GM10266 (cell line): ENCODE results near the gene DDX52.

Experiments
- DNase-seq: peaks from one replicate; pipeline ENCODE4 v3.0.0; 2012; ENCODE audit errors: extremely low spot score
- TF ChIP-seq, protein P1 (sequence below): IDR thresholded peaks from 2 replicates; pipeline ENCODE4 v1.5.1; 2012; ENCODE audit warnings: mild to moderate bottlenecking, low read depth; ENCODE audit not compliant: control insufficient read depth, insufficient read depth; ENCODE audit errors: missing control alignments

DDX52 gene

DNA sequence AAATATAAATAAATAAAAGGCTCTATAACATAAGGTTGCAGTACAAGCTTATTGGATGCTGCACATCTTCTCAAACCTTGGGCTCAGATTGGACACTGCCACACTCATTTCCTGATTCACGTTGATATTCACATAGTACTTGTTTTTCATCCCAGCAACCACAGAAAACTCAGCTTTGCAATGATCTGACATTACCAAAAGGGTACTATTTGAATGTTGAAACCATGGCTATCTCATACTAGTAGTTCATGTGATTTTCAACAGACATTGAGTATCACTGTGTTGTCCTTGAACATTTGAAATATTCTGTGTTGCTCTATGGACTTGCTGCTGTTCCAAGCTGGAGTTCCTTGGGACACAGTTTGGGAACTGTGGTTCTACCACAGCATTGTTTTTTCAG lies 14.0 kb upstream of the DDX52 start:
- DNase-seq: no peak
- TF ChIP-seq, protein P1, sequence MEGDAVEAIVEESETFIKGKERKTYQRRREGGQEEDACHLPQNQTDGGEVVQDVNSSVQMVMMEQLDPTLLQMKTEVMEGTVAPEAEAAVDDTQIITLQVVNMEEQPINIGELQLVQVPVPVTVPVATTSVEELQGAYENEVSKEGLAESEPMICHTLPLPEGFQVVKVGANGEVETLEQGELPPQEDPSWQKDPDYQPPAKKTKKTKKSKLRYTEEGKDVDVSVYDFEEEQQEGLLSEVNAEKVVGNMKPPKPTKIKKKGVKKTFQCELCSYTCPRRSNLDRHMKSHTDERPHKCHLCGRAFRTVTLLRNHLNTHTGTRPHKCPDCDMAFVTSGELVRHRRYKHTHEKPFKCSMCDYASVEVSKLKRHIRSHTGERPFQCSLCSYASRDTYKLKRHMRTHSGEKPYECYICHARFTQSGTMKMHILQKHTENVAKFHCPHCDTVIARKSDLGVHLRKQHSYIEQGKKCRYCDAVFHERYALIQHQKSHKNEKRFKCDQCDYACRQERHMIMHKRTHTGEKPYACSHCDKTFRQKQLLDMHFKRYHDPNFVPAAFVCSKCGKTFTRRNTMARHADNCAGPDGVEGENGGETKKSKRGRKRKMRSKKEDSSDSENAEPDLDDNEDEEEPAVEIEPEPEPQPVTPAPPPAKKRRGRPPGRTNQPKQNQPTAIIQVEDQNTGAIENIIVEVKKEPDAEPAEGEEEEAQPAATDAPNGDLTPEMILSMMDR: no peak

DNA sequence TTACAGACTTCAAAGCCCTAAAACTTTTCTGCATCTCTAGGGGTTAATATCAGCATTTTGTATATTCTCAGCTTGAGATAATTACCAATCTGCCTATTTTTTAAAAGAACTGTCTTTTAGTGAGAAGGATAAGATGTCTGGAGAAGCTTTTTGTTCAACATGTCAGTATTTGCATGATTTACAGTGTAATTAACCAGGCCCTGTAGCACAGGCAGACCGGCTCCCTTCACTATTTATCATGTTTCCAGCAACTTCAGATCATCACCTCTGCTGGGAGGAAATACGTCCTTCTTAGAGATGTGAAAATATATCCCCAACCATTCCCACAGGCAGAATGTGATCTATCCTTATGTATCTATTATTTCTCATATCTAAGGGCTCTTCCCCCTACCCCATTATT lies 8.6 kb upstream of the DDX52 start:
- TF ChIP-seq, protein P1: no peak
- no peak for DNase-seq

DNA sequence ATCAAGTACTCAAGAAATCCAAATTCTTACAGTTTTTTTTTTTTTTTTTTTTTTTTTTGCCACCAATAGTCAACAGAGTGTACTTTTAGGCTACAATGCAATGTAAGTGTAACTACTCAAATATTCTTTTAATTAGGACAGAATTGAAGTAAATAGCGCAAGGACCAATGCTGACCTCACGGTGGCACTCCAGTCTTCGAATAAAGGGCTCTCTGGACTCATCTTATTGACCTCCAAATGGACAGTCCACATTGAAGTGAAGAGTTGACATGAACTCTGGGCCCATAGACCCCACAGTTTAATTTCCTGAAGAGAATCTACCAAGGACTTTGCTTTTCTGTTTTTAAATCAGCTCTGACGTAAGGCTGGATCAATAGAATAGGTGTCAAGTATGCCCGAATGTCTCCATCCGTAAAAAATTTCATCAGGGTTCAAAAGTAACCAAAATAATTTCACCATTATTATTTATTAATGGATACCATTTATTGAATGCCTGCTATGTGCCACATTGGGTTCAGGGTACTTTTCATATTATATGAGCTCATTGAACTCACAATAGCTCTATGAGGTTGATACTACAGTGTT lies 7.3 kb upstream of the DDX52 start:
- DNase-seq: peak; percentile 17
- TF ChIP-seq, protein P1: peak; percentile 50

DNA sequence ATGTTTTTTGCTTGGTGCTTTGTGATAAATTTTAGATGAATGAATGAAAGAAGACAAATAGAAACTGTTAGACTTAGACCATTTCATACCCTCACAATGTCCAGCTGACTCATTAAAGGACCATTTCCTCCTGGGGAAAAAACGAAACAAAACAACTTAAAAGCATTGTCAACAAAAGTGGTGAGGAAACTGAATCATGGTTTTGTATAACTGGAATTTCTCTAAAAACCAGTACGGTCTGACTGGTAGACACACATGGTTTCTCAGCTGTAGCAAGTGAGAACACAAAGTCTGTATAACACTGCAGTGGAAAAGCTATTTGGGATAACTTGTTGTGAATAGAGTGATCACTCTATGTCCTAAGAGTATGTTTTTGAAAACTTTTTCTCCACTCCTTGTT lies 5.3 kb upstream of the DDX52 start:
- DNase-seq: no peak
- TF ChIP-seq, protein P1: no peak

DNA sequence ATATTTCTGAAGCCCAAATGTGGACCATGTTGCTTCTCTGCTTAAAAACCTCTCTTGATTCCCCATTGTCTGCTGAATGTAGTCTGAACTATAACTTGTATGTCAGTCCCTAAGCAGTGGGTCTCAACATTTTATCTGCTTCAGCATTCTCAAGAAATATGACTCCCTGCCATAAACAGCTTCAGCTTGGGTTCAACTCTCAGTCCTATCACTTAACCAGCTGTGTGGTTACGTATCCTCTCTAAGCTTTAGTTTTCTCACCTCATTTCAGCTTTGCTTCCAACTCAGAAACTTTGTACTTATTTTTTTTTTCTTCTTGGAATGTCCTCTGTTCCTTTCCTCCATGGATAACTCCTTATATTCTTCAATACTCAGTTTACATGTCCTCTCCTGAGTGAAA lies 4.6 kb upstream of the DDX52 start:
- no peak for DNase-seq
- TF ChIP-seq, protein P1: no peak

DNA sequence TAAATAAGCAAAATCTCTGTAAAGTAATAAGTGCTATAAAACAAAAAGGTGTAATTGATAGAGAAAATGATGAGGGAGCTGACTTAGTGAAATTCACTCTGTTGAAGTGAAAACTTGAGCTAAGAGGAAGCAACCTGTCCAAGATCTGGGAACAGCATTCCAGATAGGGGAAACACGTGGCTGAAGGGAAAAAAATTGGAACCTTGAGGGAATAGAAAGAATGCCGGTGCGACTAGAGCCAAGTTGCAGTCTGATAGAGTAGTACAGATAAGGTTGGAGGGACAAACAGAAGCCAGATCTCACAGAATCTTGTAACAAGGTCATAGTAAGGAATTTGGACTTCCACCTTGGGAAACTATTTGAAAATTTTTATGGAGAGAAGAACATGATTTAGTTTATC lies 623 bp upstream of the DDX52 start:
- no peak for DNase-seq
- TF ChIP-seq, protein P1: no peak

DNA sequence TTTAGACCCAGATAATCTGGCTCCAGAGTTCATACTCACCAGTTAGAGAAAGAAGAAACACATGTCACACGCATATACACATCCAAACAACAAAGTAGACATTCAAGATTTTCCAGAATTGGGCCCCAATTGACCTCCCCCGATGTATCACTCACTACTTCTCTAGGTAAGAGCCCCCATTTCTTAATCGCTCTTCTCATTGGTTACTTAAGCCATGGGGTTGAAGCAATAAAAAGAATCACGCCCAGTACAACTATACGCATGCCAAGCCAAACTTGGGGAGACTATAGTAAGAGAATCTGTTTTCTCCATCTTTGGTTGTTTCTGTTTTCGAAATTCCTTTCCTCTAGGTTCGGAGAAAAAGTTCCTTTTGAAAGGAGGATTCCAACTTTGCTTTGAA lies 565 bp downstream of the DDX52 start:
- no peak for DNase-seq
- TF ChIP-seq, protein P1: no peak
